Measurements from ENCODE around the gene SPAG4. TPM values are rescaled to one million over a fixed set of nuclear protein-coding genes. Genes with fewer than 3 reads are reported as not detected.

Gene SPAG4
- polyA plus RNA-seq, 3 donors: 0.12 to 0.51 TPM; not detected in 1

DNA sequence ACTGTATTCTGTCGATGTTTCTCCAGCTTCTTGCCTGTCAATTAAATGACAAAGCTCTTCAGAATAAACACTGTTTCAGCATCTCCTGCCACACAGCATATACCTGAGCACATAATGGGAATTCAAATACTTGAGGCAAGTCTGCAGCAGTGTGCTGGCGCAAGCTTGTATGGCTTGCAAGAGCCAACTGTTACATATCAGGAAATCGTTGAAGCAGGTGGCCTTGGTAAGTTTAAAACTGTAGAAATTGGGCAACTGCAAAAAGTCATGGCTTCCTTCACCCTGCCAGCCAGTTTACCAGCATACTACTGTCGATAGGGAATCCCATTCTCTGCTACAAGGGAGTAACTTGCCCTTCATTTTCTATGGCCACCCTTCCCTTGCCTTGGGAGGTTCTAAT, 26.1 kb downstream of the SPAG4 start:
- Mint-ChIP-seq H3K27me3 (ENCODE audit: low read depth in 3 of 3) (no peaks in the 10 kb centered on the region), H3K27ac (no peak overlapping the region), H3K9me3 (no peaks in the 10 kb centered on the region), H3K4me1 (peaks cover 20% of the 10 kb centered on the region), H3K4me3 (no peak overlapping the region), H3K36me3 (peaks cover 0 to 2% of the 10 kb centered on the region in 2 donors)
- WGBS (ENCODE audit: insufficient coverage): 50% methylated on average over 2 of the region's 4 CpGs
- intact Hi-C loops (cut with micrococcal nuclease): no loop called here
- no peak for TF ChIP-seq CTCF (IDR thresholded peaks at IDR 0.05)
- Histone ChIP-seq H3K9ac (ENCODE audit: insufficient read depth, low read length, poor library complexity, severe bottlenecking) (no peak overlapping the region), H3K9me3 (replicated peaks in 1 of 2; ENCODE audit: control insufficient read depth in 1 of 2, insufficient read depth in 1 of 2, low read length in 2 of 2) (no peaks in the 10 kb centered on the region), H3K4me2 (replicated peaks; ENCODE audit: extremely low read depth, low read length, poor library complexity, severe bottlenecking) (no peak overlapping the region), H3K27ac (ENCODE audit: low read depth in 1 of 2, low read length in 2 of 2) (no peak overlapping the region), H3K79me2 (ENCODE audit: insufficient read depth, low read length) (peaks cover 53% of the 10 kb centered on the region), H3K27me3 (ENCODE audit: control insufficient read depth in 2 of 2, insufficient read depth in 2 of 2, low read length in 2 of 2) (no peaks in the 10 kb centered on the region), H2AFZ (ENCODE audit: insufficient read depth, low read depth, low read length, poor library complexity, severe bottlenecking) (no peak overlapping the region), H4K20me1 (ENCODE audit: insufficient read depth, low read length) (peaks cover 93% of the 10 kb centered on the region), H3K36me3 (replicated peaks in 1 of 2; ENCODE audit: control insufficient read depth in 1 of 2, insufficient read depth in 2 of 2, low read length in 2 of 2) (peaks cover 0 to 10% of the 10 kb centered on the region in 2 donors), H3K4me1 (ENCODE audit: control insufficient read depth in 1 of 2, insufficient read depth in 2 of 2, low read length in 2 of 2) (no peaks in the 10 kb centered on the region), H3K4me3 (replicated peaks in 1 of 3; ENCODE audit: low read depth in 2 of 3, low read length in 3 of 3) (no peak overlapping the region)
- DNase-seq: no peak

- Mint-ChIP-seq H3K27ac (peak overlapping the region in 2 of 7 donors; percentile 8 to 66), H3K4me1 (peaks cover 20% of the 10 kb centered on the region), H3K27me3 (ENCODE audit: low read depth in 3 of 3) (no peaks in the 10 kb centered on the region), H3K4me3 (no peak overlapping the region), H3K9me3 (no peaks in the 10 kb centered on the region), H3K36me3 (peaks cover 2 to 7% of the 10 kb centered on the region in 2 donors)
- no peak for DNase-seq
- TF ChIP-seq CTCF (IDR thresholded peaks at IDR 0.05): no peak
- H3K36me3 ChIP-seq (replicated peaks in 1 of 2; ENCODE audit: control insufficient read depth in 1 of 2, insufficient read depth in 2 of 2, low read length in 2 of 2): peaks cover 0 to 13% of the 10 kb centered on the region in 2 donors
- H3K4me3 ChIP-seq (replicated peaks in 1 of 3; ENCODE audit: low read depth in 2 of 3, low read length in 3 of 3): no peak overlapping the region
- H4K20me1 ChIP-seq (ENCODE audit: insufficient read depth, low read length): peaks cover 92% of the 10 kb centered on the region
- H3K27ac ChIP-seq (ENCODE audit: low read depth in 1 of 2, low read length in 2 of 2): no peak overlapping the region
- H3K4me2 ChIP-seq (replicated peaks; ENCODE audit: extremely low read depth, low read length, poor library complexity, severe bottlenecking): no peak overlapping the region
- H3K9ac ChIP-seq (ENCODE audit: insufficient read depth, low read length, poor library complexity, severe bottlenecking): no peak overlapping the region
- H3K79me2 ChIP-seq (ENCODE audit: insufficient read depth, low read length): peaks cover 52% of the 10 kb centered on the region
- no peaks in the 10 kb centered on the region for H3K27me3 ChIP-seq (ENCODE audit: control insufficient read depth in 2 of 2, insufficient read depth in 2 of 2, low read length in 2 of 2)
- no peaks in the 10 kb centered on the region for H3K4me1 ChIP-seq (ENCODE audit: control insufficient read depth in 1 of 2, insufficient read depth in 2 of 2, low read length in 2 of 2)
- H3K9me3 ChIP-seq (replicated peaks in 1 of 2; ENCODE audit: control insufficient read depth in 1 of 2, insufficient read depth in 1 of 2, low read length in 2 of 2): no peaks in the 10 kb centered on the region
- 100% methylated on average over 3 of the region's 7 CpGs for WGBS (ENCODE audit: insufficient coverage)
- intact Hi-C loops (cut with micrococcal nuclease): no loop called here
- H2AFZ ChIP-seq (ENCODE audit: insufficient read depth, low read depth, low read length, poor library complexity, severe bottlenecking): no peak overlapping the region
Measured at GRCh38 chr20:35643045-35643444, 27.4 kb downstream of the SPAG4 start.
